HG03139 (cell line): ENCODE results near the gene FKBP2.

ENCODE experiments used
- ATAC-seq: cut with Tn5 transposase; IDR thresholded peaks from one replicate; pipeline ENCODE4 v1.9.1; 2021; ENCODE audit not compliant: unreplicated experiment

The FKBP2 gene

GRCh38 chr11:64263021-64263946 is 22.4 kb downstream of the FKBP2 start:
- no peak for ATAC-seq

GRCh38 chr11:64263947-64264317 is 23.0 kb downstream of the FKBP2 start:
- ATAC-seq = no peak

GRCh38 chr11:64264371-64264852 is 23.5 kb downstream of the FKBP2 start:
- no peak for ATAC-seq

- no peak for ATAC-seq
These were observed 24.6 kb downstream of the FKBP2 start for GRCh38 chr11:64265176-64266160.

GRCh38 chr11:64266339-64266738 is 25.4 kb downstream of the FKBP2 start:
- ATAC-seq = no peak

GRCh38 chr11:64267207-64267945 is 26.5 kb downstream of the FKBP2 start:
- ATAC-seq = no peak

- ATAC-seq = no peak
These were observed 27.4 kb downstream of the FKBP2 start for GRCh38 chr11:64268025-64268892.

- no peak for ATAC-seq
These were observed 28.1 kb downstream of the FKBP2 start for GRCh38 chr11:64268893-64269539.

- peak; percentile 56 for ATAC-seq
These were observed 28.8 kb downstream of the FKBP2 start for GRCh38 chr11:64269540-64270220.

- no peak for ATAC-seq
These were observed 34.3 kb downstream of the FKBP2 start for GRCh38 chr11:64275031-64275800.

- no peak for ATAC-seq
These were observed 34.9 kb downstream of the FKBP2 start for GRCh38 chr11:64275841-64276240.

- ATAC-seq = no peak
These were observed 35.9 kb downstream of the FKBP2 start for GRCh38 chr11:64276653-64277431.

- ATAC-seq = no peak
These were observed 37.8 kb downstream of the FKBP2 start for GRCh38 chr11:64278576-64279190.

GRCh38 chr11:64281957-64282770 is 41.3 kb downstream of the FKBP2 start:
- ATAC-seq = no peak

GRCh38 chr11:64283092-64283491 is 42.2 kb downstream of the FKBP2 start:
- no peak for ATAC-seq
